Kidney epithelial cell (primary cell): ENCODE measurements around the gene OXLD1. TPM values are rescaled to one million over a fixed set of nuclear protein-coding genes. Genes with fewer than 3 reads are reported as not detected.
A peak's percentile ranks its signal among the peaks of the same experiment; 100 is the strongest.

ENCODE experiments used
- DNase-seq: peaks from one replicate; pipeline ENCODE4 v3.0.0-alpha.2; 2010; ENCODE audit warnings: low read depth
- H3K27me3 ChIP-seq: 2 replicates; pipeline ENCODE4 v1.6.0; 2011; ENCODE audit warnings: low read length; ENCODE audit not compliant: control insufficient read depth, insufficient read depth
- H3K36me3 ChIP-seq: 2 replicates; pipeline ENCODE4 v1.5.1; 2011; ENCODE audit warnings: low read length; ENCODE audit not compliant: control insufficient read depth, insufficient read depth
- H3K4me3 ChIP-seq: 2 replicates; pipeline ENCODE4 v1.5.1; 2011; ENCODE audit warnings: low read depth, mild to moderate bottlenecking, control low read depth, low read length
- CTCF ChIP-seq: IDR thresholded peaks from 2 replicates; pipeline ENCODE4 v1.5.1; 2011; ENCODE audit warnings: mild to moderate bottlenecking, moderate library complexity, low read length, control low read depth, inconsistent platforms; ENCODE audit not compliant: insufficient read depth, poor library complexity, severe bottlenecking
- total RNA-seq: library from RNA; depleted of rRNA; stranded (reverse); fragments of >200 nt; gene quantifications from 2 replicates; pipeline ENCODE4 v1.2.3, GENCODE V29; 2015

OXLD1 gene
- total RNA-seq, 1 donor from 2014 or later = 41.7 TPM

- no peak for TF ChIP-seq CTCF
- Histone ChIP-seq H3K36me3 (peaks cover 1% of the 10 kb centered on the region), H3K4me3 (no peak overlapping the region), H3K27me3 (no peaks in the 10 kb centered on the region)
- DNase-seq = no peak
These were observed 40.6 kb upstream of the OXLD1 start for GRCh38 chr17:81706757-81707624.

- no peak for DNase-seq
- Histone ChIP-seq H3K36me3 (peaks cover 3% of the 10 kb centered on the region), H3K4me3 (no peak overlapping the region), H3K27me3 (no peaks in the 10 kb centered on the region)
- TF ChIP-seq CTCF = no peak
These were observed 39.8 kb upstream of the OXLD1 start for GRCh38 chr17:81706232-81706611.

- H3K4me3 ChIP-seq = no peak overlapping the region
- H3K36me3 ChIP-seq = peaks cover 5% of the 10 kb centered on the region
- TF ChIP-seq CTCF = no peak
- no peak for DNase-seq
- no peaks in the 10 kb centered on the region for H3K27me3 ChIP-seq
These were observed 39.3 kb upstream of the OXLD1 start for GRCh38 chr17:81705518-81706231.

- H3K27me3 ChIP-seq = no peaks in the 10 kb centered on the region
- peaks cover 6% of the 10 kb centered on the region for H3K36me3 ChIP-seq
- H3K4me3 ChIP-seq = peak overlapping the region; percentile 91
- TF ChIP-seq CTCF = no peak
- no peak for DNase-seq
These were observed 37.6 kb upstream of the OXLD1 start for GRCh38 chr17:81703747-81704654.

- TF ChIP-seq CTCF = no peak
- H3K4me3 ChIP-seq = peak within 1 kb of the TSS; percentile 91
- peaks cover 6% of the 10 kb centered on the region for H3K36me3 ChIP-seq
- H3K27me3 ChIP-seq = no peaks in the 10 kb centered on the region
- DNase-seq = peak; percentile 65
These were observed 36.7 kb upstream of the OXLD1 start, which contains the start of gene MRPL12 for GRCh38 chr17:81702934-81703746. TSS of gene MRPL12 (plus strand) at chr17:81703367. CDS start at chr17:81703502, 135 bp downstream.
